NB4 (cell line): ENCODE measurements around the gene GOLGA8J.
"Not testable (repeated sequence)": the region's sequence is repeated elsewhere in the genome, so short reads cannot be mapped to it uniquely, and the experiment has no call there.

ENCODE experiments used
- POLR2A ChIP-seq: IDR thresholded peaks from 2 replicates; pipeline ENCODE4 v1.6.1; 2011; ENCODE audit warnings: mild to moderate bottlenecking; ENCODE audit not compliant: insufficient read length; ENCODE audit errors: extremely low read depth
- TF ChIP-seq, protein P1 (sequence below): IDR thresholded peaks from one replicate; pipeline ENCODE4 v1.5.1; 2012; ENCODE audit warnings: low read depth, low read length

DNA sequence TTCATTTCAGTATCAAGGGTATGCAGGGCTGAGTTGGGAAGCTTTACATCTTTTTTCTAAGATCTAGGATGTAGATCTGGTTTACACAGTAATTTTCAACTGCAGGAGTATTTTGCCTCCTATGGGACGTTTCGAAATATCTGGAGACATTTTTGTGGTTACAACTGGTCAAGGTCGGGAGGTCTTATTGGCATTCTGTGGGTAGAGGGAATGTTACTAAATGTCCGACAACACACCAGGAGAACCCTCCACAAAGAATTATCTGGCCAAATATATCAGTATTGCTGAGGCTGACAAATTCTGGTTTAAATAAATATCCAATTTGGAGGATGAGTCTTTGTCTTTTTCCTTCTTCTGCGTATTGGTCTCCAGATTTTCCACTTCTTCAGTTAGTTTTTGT lies 1.9 kb upstream of the GOLGA8J start:
- TF ChIP-seq, protein P1, sequence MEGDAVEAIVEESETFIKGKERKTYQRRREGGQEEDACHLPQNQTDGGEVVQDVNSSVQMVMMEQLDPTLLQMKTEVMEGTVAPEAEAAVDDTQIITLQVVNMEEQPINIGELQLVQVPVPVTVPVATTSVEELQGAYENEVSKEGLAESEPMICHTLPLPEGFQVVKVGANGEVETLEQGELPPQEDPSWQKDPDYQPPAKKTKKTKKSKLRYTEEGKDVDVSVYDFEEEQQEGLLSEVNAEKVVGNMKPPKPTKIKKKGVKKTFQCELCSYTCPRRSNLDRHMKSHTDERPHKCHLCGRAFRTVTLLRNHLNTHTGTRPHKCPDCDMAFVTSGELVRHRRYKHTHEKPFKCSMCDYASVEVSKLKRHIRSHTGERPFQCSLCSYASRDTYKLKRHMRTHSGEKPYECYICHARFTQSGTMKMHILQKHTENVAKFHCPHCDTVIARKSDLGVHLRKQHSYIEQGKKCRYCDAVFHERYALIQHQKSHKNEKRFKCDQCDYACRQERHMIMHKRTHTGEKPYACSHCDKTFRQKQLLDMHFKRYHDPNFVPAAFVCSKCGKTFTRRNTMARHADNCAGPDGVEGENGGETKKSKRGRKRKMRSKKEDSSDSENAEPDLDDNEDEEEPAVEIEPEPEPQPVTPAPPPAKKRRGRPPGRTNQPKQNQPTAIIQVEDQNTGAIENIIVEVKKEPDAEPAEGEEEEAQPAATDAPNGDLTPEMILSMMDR = not testable (repeated sequence)
- TF ChIP-seq POLR2A = not testable (repeated sequence)
